Upper lobe of left lung (tissue), 4 donors: ENCODE data around the gene CSTPP1.

Experiments used
- CTCF ChIP-seq, 6 experiments: fragments of 450-650 bp in 4 of 6; fragments of 200-600 bp in 2 of 6; sonication (generic) in 2 of 6; IDR thresholded peaks; one replicate each; pipeline ENCODE4 v1.5.1; 2016 to 2019; ENCODE audit warnings: antibody characterized with exemption in 6 of 6
- EP300 ChIP-seq, 4 donors: sonication (generic); formaldehyde crosslinking; IDR thresholded peaks; one replicate each; pipeline ENCODE4 v1.5.1; 2017; ENCODE audit warnings: antibody characterized with exemption in 4 of 4, control low read depth in 2 of 4
- POLR2A ChIP-seq, 4 donors: fragments of 450-650 bp; IDR thresholded peaks; one replicate each; pipeline ENCODE4 v1.5.1; 2016 to 2017; ENCODE audit warnings: antibody characterized with exemption in 4 of 4, mild to moderate bottlenecking in 2 of 4
- POLR2AphosphoS5 ChIP-seq, 2 donors: sonication (generic); formaldehyde crosslinking; IDR thresholded peaks; one replicate each; pipeline ENCODE4 v1.5.1; 2017; ENCODE audit warnings: antibody characterized with exemption in 2 of 2

GRCh38 chr11:46894506-46894905, 42.1 kb upstream of the CSTPP1 start:
- no peak for TF ChIP-seq CTCF (IDR thresholded peaks at IDR 0.05)
- TF ChIP-seq POLR2A (IDR thresholded peaks at IDR 0.05), result no peak
- no peak for TF ChIP-seq POLR2AphosphoS5 (IDR thresholded peaks at IDR 0.05)
- no peak for TF ChIP-seq EP300 (IDR thresholded peaks at IDR 0.05)
